MG63 (cell line): ENCODE data around the gene HSD17B3. TPM values are rescaled to one million over a fixed set of nuclear protein-coding genes. Genes with fewer than 3 reads are reported as not detected.
"Not testable (repeated sequence)": the region's sequence is repeated elsewhere in the genome, so short reads cannot be mapped to it uniquely, and the experiment has no call there.

Experiments
- DNase-seq: peaks from one replicate; pipeline ENCODE4 v3.0.0-alpha.2; 2020
- H3K27me3 ChIP-seq: fragments of 250-450 bp; sonication (Bioruptor Pico); 2 replicates; pipeline ENCODE4 v1.5.1; 2020; ENCODE audit warnings: mild to moderate bottlenecking, moderate library complexity
- H3K36me3 ChIP-seq: fragments of 250-450 bp; sonication (Bioruptor Pico); 2 replicates; pipeline ENCODE4 v1.5.1; 2020; ENCODE audit warnings: mild to moderate bottlenecking, moderate library complexity
- H3K4me3 ChIP-seq: fragments of 250-450 bp; sonication (Bioruptor Pico); 2 replicates; pipeline ENCODE4 v1.5.1; 2020; ENCODE audit warnings: mild to moderate bottlenecking, moderate library complexity
- H3K9me3 ChIP-seq: fragments of 250-450 bp; sonication (Bioruptor Pico); 2 replicates; pipeline ENCODE4 v1.5.1; 2020; ENCODE audit warnings: mild to moderate bottlenecking, moderate library complexity
- total RNA-seq: library from RNA; depleted of rRNA; stranded (reverse); fragments of >200 nt; shearing (Covaris generic); gene quantifications from 2 replicates; pipeline ENCODE4 v1.2.3, GENCODE V29; 2014; ENCODE audit warnings: low replicate concordance; rRNA removed

Gene HSD17B3
- total RNA-seq, 1 experiment from 2014 or later: 0.36 TPM

GRCh38 chr9:96192710-96193109, 109.3 kb downstream of the HSD17B3 start:
- Histone ChIP-seq H3K4me3 (no peak overlapping the region), H3K27me3 (no peaks in the 10 kb centered on the region), H3K36me3 (no peaks in the 10 kb centered on the region), H3K9me3 (no peaks in the 10 kb centered on the region)
- DNase-seq: no peak

- no peaks in the 10 kb centered on the region for H3K9me3 ChIP-seq
- no peak overlapping the region for H3K4me3 ChIP-seq
- no peaks in the 10 kb centered on the region for H3K27me3 ChIP-seq
- no peak for DNase-seq
- H3K36me3 ChIP-seq: no peaks in the 10 kb centered on the region
These were observed 112.0 kb downstream of the HSD17B3 start for GRCh38 chr9:96189995-96190394.

GRCh38 chr9:96189581-96189980, 112.4 kb downstream of the HSD17B3 start:
- not testable (repeated sequence) for H3K36me3 ChIP-seq, H3K4me3 ChIP-seq, H3K27me3 ChIP-seq, H3K9me3 ChIP-seq, DNase-seq

GRCh38 chr9:96188571-96188970, 113.4 kb downstream of the HSD17B3 start:
- no peaks in the 10 kb centered on the region for H3K27me3 ChIP-seq
- no peaks in the 10 kb centered on the region for H3K36me3 ChIP-seq
- no peak for DNase-seq
- H3K9me3 ChIP-seq: no peaks in the 10 kb centered on the region
- H3K4me3 ChIP-seq: no peak overlapping the region

- no peaks in the 10 kb centered on the region for H3K36me3 ChIP-seq
- no peak for DNase-seq
- H3K4me3 ChIP-seq: no peak overlapping the region
- H3K9me3 ChIP-seq: no peaks in the 10 kb centered on the region
- no peaks in the 10 kb centered on the region for H3K27me3 ChIP-seq
These were observed 114.8 kb downstream of the HSD17B3 start for GRCh38 chr9:96187151-96187555.

- Histone ChIP-seq H3K4me3 (no peak overlapping the region), H3K27me3 (no peaks in the 10 kb centered on the region), H3K9me3 (no peaks in the 10 kb centered on the region), H3K36me3 (no peaks in the 10 kb centered on the region)
- no peak for DNase-seq
These were observed 115.4 kb downstream of the HSD17B3 start for GRCh38 chr9:96186591-96187011.

GRCh38 chr9:96185518-96186156, 116.3 kb downstream of the HSD17B3 start:
- no peak for DNase-seq
- Histone ChIP-seq H3K9me3 (no peaks in the 10 kb centered on the region), H3K4me3 (no peak overlapping the region), H3K27me3 (no peaks in the 10 kb centered on the region), H3K36me3 (no peaks in the 10 kb centered on the region)

Other genes with a start within 250 kb of the HSD17B3 start
- 5.2 and 15.4 TPM in 2 replicates for gene SLC35D2, start 81.5 kb upstream of the HSD17B3 start, total RNA-seq
- gene ZNF367, start 116.2 kb upstream of the HSD17B3 start, total RNA-seq: 24.0 and 25.8 TPM in 2 replicates
- 15.9 and 19.4 TPM in 2 replicates for gene HABP4, start 148.0 kb upstream of the HSD17B3 start, total RNA-seq